GM19193 (cell line): Measurements from ENCODE around the gene CABCOCO1.

Experiments
- POLR2A ChIP-seq: IDR thresholded peaks from 4 replicates; pipeline ENCODE4 v1.6.1; 2011; ENCODE audit not compliant: insufficient read depth, insufficient read length; ENCODE audit errors: extremely low read depth

The CABCOCO1 gene

DNA sequence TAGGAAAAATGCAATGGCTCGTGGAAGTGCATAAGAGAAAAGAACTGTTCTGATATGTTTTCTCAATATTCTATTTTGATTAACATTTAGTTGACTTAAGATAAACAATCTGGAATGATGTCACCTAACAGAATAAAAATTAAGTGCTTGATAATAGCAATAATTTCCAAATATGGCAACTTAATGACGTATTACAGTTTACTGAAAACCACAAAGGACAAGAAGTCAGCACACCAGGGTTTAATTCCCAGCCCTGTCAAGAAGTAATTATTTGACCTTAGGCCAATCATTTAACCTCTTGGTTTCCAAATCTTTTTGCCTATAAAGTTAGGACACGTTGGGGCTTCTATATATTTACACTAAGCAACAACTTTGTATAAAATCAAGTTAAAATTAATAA is 95.7 kb downstream of the CABCOCO1 start:
- no peak for TF ChIP-seq POLR2A

DNA sequence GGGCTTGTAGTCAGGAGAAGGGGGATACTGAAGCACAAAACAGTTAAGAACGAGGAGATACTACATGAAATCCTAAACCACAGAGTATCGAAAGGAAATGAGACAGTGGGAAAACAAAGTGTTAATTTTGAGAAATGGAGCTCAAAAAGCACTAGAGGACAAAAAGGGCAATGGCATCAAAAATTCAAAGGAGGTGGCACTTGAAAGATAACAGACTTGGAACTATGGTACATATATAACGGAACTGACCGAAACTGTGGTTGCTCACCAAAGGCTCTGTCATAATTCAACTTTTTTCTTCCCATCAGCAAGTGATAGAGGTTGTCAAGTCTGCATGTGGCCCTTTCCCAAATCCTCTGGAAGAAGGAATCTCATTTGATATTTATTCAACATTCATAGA is 97.0 kb downstream of the CABCOCO1 start:
- TF ChIP-seq POLR2A: no peak

GRCh38 chr10:61760943-61761824 is 98.5 kb downstream of the CABCOCO1 start:
- no peak for TF ChIP-seq POLR2A

DNA sequence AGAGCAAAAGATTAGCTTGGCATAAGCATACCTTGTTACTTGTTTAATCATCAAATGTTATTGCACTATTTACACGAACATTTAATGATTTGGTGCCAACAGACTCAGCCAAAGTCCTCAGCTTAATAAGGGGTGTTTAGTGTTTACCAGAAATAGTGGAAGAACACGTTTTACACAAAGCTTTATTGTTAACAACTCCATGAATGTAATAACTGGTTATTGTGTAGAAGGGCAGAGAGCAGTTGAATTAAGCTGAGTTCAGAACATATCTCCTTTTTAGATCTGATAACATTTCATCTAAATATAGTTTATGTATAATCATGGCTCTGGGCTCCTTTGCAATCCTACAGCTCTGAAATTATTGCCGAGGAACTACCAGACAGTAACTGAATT is 99.1 kb downstream of the CABCOCO1 start:
- TF ChIP-seq POLR2A: no peak

DNA sequence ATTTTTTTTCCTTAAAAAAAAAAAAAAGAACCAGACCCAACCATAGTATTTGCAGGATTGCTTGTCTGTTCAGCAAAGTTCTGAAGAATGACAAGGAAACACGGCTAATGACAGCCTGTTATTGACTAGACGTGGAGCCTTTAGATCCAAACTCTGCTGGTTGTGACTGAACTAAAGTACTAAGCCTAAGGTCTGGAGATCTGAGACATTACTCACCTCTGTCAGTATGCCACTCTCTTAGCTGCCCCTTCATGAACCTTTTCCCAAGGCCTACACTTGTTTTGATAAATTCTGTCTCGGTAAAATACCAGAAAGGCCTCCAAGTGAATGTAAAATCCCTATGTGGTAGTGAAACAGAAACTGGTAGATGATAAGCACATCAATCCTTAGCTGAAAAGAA is 101.0 kb downstream of the CABCOCO1 start:
- no peak for TF ChIP-seq POLR2A

GRCh38 chr10:61764486-61764885 is 101.8 kb downstream of the CABCOCO1 start:
- no peak for TF ChIP-seq POLR2A

DNA sequence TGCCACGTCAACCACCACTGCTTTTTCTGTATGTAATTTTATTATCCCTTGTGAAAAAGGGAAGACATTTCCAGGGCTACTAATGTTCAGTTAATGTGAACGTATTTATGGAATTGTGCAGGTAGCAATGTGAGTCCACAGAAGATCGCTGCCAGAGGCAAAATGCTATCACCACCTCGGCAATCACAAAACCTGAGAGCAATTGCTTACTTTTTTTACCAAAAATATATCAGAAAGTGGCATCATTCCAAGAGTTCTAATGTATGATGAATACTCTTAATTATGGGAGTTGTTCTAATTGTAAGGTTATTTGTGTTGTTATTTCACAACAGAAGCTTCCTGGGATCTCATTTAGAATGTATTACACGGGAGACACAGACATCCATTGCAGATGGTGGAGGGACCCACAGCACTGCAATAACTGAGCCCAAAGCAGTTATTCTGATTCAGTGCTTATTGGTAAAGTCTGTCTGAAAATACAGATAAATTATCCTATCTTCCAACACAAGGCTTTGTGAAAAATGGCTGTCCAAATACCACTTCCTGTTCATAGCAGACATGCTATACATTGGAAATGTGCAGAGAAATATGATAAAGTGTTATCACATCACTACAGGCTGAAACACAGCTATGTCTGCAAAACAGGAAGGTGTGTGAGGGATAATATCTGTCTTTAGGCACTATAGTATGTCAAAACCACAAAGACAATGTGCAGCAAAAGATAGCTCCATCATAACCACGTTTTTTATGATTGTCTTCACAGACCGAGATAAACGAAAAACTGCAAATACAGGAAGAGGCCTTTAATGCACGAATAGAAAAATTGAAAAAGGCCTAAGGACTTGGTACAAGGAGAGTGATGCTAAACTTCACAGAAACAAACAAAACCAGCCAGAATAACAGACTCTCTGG is 102.7 kb downstream of the CABCOCO1 start:
- no peak for TF ChIP-seq POLR2A

DNA sequence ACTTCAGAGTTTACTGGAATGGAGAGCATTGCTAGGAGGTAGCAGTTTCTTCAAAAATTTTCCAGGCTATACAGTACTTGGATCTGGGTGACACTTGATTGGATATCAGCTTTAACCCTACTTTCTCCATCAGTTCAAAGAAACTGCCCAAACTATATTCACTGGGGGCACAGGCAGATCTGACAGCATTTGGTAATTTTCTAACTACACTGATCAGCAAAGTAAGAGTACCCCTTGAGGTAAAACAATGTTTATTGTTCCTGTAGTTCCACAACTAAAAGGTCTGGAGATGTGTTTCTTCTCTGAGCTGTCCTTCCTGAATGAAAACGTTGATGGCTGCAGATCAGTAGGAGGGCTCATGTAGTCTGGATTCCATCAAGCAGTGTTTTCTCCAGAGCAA is 104.2 kb downstream of the CABCOCO1 start:
- no peak for TF ChIP-seq POLR2A

GRCh38 chr10:61774031-61774430 is 111.3 kb downstream of the CABCOCO1 start:
- no peak for TF ChIP-seq POLR2A

DNA sequence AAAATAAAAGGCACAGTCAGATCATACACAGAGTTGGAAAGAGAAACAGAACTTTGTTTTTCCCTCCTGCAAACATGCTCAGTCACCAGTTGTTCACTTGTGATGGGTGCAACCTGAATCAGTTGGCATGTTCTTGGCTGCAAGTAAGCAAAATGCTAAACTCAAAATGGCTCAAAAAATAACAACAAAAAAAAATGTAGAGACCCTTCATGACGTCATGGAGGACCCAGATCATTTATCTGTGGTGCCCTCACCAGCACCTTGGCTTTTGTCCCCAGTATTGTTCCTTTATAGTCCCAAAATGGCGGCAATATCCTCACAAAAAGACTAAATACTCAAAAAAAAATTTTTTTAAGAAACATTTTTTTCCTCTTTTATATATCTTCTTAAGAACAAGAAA is 112.4 kb downstream of the CABCOCO1 start:
- no peak for TF ChIP-seq POLR2A

DNA sequence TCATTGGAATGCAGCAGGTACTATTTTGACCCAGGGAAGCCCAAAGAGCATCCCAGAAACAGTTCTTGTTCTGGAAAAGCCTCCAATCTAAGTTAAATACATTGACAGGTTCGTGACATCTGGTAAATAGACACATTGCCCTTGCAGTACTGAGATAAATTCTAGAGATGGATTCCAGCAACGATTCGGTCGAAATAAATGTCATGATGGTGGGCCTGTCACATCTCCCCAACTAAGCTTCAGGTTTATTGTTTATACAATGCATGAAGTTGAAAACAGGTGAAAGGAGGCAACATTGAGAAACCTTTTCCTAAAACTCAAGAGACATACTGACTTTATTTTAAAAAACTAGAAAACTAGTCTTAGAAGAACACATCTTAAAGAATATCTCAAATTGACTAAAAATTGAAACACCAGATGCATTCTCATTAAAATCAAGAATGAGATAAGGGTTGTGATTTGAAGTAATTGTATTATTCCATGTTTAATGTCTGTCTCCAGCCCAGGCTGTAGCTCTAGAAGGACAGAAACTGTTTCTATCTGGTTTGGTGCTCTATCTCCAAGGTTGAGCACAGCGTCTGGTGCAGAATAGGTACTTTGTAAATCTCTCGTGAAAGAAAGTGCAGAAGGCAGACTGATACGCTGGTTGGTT is 114.0 kb downstream of the CABCOCO1 start:
- TF ChIP-seq POLR2A: no peak

DNA sequence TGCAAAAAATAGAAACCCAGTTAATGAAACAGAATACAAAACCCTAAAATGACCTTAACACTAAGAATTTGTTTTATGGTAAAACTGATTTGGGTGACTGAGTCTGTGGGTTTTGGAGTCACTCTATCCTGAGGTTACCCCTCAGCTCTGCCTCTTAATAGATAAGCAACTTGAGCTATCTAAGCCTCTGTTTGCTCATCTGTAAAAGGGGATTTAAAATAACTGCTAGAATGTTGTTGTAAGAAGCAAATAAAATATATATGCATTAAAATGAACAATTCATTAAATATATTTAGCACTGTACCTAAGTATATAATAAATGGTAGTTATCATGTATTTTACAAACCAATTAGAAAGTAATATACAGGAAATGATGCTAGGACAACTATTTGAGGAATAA is 115.4 kb downstream of the CABCOCO1 start:
- no peak for TF ChIP-seq POLR2A

GRCh38 chr10:61779276-61779675 is 116.5 kb downstream of the CABCOCO1 start:
- TF ChIP-seq POLR2A: no peak

DNA sequence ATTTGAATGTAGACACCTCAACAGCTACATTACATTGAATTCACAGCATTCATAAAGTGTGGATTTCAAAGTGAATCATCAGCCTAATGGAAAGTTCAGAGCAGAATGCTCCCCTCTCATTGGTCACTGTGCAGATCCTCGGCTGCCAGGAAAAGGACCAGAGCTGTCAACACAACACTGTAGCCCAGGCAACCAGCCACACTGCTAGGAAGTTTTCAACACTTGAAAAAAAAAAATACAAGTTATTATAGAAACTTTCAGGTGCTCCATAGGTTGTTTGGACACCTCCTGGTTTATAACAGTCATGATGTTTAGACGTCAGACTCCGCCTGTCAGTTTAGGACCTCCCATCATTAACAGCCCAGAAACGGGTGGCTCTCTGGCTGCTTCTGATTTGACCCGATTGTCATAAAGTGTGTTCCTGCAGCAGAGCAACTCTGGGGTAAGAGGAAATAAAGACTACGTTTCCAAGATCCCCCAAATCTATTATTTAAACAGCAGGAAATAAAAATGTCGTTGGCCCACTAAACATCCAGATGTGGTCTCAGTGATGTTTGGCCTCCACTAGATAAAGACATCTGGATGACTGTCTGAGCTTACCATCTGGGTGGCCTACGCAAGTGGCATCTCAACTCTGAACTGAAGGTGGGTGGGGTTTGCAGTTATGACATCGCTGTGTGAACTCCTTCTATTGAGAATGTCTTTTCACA is 117.4 kb downstream of the CABCOCO1 start:
- no peak for TF ChIP-seq POLR2A
